SW480 (cell line): ENCODE measurements around the gene NGEF.
A peak's percentile ranks its signal among the peaks of the same experiment; 100 is the strongest.

Source experiments
- DNase-seq: peaks from one replicate; pipeline ENCODE4 v3.0.0-alpha.2; 2016; ENCODE audit warnings: low spot score

NGEF gene

DNA sequence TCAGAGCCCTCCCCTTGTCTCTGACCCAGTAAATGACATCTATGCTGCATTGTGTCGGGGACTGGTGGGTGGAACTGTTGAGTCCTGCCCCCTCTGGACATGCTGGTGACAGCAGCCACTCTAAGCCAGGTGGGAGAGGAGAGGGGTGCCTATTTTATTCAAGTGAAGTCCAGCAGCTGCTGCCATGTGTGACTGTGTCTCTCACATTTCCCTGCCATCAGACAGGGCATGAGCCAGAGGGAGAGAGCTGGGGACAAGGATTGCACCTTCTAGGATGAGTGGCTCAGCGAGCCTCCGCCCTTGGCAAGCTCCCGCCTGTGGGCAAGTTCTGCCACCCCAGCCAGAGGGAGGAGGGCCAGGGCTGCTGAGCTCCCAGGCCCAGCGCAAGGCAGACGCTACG is 13.7 kb downstream of the NGEF start:
- DNase-seq, result no peak

DNA sequence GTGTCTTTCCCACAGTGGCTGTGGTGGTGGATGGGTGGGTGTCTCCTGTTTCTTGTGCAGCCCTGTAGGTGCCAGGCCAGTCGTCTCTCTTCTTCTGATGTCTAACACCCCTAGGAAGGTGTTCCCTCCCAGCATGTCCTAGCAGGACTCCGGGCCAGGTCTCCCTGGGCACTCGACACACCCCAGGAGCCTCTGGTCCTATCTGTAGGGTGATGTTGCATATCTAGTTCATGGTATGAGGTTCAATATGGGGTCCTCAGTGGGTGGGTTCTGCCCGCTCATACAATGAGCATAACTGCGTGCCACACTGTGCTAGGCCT is 14.4 kb downstream of the NGEF start:
- no peak for DNase-seq

DNA sequence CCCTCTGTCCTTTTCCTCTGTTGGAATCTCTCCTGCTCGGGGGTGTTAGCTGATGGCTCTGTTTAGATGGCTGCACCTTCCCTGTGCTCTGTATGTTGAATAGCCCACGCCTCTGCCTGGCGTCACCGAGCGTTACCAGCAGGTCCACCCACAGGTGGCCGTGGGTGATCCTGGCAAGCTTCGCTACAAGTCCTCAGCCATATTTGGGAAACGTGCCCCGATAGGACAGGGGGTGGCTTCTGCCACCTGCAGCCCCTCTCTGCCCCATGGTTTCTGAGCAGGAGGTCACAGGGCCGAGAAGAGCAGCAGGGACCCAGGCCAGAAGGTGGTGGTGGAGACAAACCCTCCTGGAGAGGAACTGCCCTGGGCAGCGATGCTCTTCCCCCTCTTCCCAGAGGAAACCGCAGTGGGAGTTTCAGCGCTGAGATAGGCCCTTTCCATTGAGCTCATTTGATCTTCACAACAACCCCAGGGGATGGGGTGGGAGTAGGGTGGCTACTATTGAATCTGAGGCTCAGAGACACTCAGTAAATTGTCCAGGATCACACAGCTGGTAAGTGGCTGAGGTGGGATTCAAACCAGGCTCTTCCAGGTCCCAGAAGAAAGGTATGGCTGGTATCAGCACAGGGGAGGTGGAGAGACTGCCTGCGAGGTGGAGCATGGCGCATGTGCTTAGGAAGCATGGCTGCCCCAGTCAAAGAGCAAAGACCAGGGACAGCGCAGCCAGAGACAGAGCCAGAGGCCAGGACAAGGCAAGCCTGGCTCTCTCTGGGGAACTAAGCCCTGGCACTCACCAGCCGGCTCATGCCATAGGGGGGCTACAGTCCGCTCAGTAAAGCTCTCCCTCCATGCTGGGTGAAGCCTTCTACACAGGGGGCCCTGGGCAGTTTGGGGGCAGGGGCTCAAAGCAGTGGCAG is 15.0 kb downstream of the NGEF start:
- no peak for DNase-seq

DNA sequence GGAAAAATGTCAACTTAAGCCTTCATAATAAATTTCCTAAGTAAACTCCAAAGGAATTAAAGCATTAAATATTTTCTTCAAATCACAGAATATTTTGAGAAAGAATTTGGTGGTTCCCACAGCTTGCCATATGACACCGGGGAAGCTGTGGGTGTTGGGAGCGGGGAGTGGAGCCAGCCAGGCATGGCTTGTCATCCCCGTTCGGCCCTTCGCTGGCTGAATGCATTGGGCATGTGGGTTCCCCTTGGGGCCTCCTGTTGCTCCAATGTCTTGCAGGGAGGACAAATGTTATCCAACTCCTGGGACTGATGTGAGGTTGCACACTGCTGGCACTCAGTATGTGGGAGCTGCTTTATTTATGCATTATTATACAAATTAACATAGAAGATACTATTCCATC is 18.6 kb downstream of the NGEF start:
- no peak for DNase-seq

DNA sequence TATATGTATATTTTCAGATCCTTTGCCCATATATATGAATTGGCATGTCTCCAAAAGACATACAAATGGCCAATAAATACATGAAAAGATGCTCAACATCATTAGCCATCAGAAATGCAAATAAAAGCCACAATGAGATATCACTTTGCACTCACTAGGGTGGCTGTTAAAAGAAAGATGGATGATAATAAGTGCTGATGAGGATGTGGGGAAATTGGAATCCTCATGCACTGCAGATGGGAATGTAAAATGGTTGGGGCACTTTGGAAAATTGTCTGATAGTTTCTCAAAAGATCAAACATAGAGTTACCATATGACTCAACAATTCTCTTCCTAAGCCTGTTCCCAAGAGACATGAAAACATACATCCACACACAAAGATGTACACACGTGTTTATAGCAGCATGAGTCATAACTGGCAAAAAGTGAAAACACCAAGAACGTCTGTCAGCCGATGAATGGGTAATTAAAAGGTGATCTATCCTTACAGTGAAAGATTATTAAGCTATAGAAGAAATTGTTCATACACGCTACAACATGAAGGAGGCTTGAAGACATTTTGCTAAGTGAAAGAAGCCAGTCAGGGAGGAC is 19.7 kb downstream of the NGEF start:
- no peak for DNase-seq

DNA sequence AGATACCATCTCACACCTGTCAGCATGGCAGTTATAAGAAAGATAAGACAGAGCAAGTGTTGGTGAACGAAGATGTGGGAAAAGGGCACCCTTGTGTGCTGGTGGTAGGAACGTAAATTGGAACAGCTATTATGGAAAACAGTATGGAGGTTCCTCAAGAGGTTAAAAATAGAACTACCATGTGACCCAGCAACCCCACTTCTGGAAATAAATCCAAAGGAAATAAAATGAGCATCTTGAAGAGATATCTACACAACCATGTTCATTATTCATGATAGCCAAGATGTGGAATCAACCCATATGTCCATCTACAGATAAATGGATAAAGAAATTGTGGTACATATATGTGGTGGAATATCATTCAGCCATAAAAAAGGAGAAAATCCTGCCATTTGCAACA is 26.9 kb downstream of the NGEF start:
- DNase-seq, result no peak

DNA sequence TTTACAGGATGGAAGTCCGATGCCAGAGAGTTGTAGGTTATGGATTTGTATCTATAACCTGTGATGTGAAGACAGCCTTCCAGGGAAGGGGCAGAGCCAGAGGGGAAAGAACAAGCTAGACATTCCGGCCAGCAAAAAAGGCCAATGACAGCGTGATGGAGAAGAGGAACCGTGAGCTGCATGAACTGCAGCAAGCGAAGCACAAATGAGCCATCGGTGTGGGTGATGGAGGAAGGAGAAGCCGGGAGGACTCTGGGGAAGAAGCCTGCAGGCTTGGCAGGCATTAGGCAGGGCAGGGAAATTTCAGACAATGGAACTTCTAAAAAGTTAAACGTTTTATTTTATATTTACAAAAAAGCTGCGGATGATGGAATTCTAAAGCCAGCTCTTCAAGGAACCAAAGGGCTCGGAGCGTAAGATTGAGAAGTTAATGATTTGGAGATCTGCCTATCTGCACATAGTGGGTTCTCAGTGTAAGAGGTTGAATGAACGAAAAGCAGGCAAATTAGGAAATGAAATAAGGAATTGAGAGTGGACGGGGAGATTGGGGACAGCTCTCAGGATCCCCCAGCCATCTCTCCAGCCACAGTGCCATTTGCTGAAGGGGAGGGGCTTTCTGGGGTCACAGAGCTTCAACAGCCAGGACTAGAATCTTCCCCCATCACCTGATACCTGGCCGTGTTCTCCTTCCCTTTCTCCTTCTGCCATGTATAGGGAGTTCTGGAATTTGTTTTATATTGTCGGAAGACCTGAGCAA is 28.4 kb downstream of the NGEF start:
- DNase-seq, result no peak

DNA sequence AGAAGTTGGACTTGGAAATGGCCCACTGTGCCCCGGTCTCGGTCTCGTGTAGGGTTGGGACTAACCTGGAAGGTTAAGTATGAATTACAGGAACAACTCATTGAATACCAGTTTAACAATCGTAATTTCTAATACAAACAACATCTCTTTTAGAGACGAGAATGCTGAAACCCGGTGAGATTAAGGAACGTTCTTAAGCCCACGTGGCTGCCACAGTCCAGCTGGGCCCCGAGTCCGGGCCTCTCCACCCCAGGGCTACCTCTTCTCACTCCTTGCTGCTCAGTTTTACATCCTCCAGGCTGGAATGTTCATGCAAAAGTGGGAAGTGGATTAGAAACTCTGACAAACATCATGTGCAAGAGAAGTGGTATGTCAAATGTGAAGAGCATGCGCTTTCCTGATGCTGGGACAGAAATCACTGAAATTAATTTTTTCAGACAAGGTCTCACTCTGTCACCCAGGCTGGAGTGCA is 29.4 kb downstream of the NGEF start:
- no peak for DNase-seq

DNA sequence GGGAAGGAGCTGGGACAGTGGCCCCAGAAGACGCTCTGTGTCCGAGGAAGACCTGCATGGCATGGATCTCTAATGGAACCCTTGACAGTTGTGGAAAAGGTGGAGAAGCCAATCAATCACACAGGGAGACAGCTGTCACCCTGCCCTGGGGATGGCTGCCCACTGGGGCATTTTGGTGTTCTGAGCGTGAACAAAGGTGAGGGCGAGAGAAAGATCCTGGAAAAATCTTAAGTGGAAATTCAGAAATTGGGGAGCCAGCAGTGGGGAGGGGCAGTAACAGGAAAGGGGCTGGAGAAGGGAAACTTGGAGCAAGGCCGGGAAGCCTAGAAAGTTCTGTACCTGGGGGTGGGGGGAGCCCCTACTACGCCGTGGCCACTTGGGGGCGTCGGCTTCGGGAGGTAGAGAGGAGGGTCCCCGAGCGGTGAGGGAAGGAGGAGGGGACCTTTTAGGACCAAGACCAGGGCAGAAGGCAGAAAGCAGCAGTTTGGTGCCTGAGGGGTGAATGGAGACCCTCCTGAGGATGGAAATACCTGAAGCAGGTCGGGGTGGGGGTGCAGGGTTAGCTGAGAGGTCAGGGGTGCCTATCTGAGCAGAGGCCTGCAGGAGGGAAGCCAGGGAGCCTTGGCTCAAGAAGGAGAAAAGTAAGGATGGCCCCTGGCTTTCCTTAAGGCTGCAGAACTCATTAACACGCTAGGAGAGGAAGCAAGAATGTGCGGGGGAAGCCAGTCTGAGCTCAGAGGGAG is 30.0 kb downstream of the NGEF start:
- no peak for DNase-seq

DNA sequence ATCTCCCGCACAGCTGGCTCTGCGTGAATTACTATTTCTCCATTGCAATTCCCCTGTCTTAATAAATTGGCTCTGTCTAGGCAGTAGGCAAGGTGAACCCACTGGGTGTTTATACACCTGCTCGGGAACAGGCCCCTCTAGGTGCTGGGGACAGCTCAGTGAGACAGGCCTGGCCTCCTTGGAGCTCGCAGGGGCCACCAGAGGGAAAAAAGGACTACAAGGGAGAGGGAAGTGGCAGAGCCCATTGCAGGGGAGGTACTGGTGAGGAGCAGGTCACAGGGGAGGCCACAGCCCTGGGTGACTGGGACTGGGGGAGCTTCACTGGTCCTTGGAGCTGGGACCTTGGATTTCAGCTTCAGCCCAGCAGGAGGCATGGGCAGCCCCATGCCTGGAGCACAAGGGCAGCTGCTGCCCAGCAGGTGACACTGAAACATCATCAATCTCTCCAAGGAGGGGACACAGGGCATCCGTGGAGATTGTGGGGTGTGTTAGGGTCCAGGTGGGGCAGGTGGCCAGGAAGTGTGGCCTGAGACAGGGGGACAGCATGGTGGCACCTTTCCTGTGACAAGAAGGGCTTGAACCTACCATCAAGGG is 31.2 kb downstream of the NGEF start:
- no peak for DNase-seq

DNA sequence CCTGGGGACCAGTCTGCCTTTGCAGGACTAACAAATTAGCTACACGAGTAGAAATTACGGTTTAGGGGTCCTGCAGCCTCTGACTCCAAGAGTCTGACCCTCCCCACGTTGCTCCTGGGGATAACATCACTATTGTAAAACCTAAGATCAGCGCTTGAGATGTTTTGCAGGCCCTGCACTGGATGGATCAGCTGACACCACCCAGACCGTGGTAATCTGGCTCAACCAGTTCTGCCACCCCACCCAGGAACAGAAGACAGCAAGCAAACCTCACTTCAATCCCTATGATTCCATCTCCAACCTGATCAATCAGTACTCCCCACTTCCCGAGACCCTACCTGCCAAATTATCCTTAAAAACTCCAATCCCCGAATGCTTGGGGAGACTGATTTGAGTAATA is 31.7 kb downstream of the NGEF start:
- no peak for DNase-seq

DNA sequence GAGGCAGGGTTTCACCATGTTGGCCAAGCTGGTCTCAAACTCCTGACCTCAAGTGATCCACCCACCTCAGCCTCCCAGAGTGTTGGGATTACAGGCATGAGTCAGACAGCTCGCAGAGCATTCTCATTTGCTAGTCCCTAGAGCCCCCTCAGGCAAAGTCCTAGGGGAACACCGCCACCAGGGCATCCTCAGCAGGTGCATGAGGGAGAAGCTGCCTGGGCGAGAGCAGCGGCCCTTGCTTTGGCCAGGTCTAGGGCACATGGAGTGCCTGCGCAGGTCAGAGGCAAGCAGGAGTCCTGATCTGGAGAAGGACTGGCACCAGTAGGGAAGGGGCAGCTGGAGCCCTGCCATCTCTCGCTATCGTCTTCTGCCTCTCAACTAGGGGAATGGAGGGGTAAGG is 32.4 kb downstream of the NGEF start:
- DNase-seq, result no peak

DNA sequence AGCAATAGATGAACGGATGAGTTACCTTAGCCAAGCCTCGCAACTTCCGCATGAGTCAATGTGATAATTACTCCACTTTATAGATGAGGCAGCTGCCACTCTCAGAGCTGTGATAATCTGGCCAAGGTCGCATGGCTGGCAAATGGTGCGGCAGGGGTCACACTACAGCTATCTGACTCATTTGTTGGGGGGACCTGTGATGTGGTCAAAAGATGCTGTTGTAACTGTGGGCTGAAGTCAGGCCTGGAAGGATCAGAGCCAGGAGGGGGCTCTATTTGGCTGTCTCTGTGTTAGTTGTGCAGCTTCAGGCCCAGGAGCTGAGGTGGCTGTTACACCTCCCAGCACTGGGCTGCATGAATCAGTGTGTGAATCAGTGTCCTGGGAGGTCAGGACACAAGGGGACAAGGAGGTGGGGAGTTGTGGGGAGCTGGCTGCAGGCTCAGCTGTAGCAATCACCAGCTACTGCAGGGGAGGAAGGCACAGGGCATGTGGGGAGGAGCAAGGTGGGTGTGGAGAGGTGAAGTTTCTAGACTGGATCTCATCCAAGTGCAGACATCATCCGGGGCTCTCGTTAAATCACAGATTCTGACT is 33.1 kb downstream of the NGEF start:
- DNase-seq, result peak; percentile 92

DNA sequence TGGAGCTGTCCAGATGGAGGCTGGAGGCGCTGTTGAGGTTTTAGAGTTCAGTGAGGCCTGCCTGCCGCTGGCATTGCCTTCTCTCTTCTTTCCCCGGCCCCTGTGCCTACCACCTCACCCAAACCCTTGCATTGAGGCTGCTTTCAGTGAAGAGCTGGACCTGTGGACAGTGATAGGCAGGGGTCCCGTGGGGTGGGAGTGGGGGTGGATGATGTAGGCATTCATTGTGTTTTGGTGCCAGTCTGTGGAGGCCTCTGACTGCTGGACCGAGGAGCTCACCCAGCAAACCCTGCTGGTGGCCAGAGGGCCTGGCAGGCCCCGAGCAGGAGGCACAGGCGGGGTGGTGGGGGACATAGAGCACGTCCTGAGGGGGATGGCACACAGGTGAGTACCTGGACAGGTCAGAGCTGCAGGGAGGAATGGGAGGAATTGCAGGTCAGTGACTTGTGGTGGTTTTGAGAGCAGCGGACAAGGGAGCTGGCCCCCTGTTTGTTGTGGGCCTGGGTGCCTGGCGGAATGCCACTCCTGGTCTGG is 35.6 kb downstream of the NGEF start:
- no peak for DNase-seq

DNA sequence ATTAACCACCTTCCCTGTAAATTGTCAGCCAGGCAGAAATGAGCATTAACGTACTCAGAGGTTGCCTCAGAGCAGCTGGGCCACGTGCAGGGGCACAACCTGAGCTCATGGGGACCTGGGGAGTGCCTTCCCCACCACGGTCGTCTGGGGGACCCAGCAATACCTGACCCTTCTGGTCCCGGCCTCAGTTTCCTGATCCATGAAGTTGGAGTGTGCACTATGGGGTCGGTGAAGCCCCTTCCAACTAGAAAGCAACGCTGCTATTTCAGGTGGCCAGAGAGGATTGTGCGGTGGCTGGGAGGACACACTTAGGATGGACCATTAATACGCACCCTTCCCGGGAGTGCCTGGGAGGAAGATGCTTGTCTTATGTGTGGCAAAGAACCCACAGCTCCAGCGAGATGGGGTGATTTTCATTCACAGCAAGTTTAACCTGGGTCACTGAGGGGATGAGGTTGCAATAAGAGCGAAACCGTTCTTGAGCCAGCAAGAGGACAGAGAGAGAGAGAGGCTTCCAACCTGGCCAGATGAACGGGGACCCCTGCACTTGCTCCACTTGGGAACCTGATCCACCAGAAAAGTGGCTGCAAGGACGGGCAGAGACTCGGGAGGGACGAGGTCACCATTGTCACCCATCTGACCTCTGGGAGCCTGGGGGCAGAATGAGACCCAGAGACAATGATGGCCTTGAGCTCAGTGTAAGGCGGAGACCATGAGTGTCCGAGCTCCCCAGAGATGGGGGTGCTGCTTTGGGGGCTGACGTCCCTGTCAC is 36.2 kb downstream of the NGEF start:
- DNase-seq, result no peak

DNA sequence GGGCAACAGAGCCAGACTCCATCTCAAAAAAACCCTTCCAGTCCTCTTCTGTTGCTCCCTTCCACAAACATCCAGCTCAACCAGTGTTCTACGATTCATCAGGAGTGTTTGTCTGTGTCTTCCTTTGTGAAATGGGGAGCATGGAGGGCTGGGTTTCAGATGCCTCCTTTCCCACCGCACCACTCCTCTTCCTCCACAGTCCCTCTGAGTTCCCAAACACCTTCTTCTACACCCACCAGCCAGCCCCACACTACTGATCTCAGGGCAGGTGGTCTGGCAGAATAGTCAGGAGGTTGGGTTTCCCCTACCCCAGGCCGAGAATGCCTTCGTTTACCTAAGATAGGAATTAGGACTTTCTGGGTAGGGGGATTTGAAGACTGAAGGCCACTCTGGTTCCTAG is 36.9 kb downstream of the NGEF start:
- DNase-seq, result no peak

DNA sequence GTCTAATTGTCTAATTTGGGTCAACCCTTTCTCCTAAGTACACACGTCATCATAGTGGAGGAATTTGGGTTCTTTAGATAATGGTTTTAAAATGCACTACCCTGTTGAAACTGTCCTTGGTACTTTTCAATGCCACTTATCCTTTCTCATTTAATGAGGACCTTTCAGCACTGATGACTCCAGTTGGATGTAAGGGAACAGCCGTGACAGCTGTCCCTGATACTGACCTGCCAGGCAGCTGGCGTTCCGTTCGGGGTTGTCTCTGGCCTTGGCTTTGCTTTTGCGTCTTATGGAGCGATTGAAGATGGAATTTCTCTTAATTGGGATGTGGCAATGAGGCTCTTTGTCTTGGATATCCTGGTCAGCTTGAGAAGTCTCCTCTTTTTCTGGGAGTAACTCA is 38.7 kb downstream of the NGEF start:
- DNase-seq, result no peak

DNA sequence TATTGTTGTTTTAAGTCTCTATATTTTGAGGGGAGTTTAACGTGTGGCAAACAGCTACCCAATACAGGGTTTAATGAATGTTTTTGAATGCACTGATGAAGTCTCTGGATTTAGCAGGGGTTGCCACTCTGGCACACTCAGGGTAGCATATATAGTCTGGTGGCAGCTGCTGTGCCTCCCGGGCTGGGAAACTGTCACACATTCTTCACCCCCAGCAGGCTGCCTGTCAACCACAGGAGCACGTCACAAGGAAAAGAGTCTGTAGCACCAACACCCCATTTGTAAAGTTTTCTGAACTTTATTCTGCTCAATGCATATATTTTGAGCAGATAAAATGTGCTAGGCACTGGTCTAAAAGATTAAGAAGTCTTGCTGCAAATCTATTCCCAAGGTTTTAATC is 39.3 kb downstream of the NGEF start:
- DNase-seq, result no peak

DNA sequence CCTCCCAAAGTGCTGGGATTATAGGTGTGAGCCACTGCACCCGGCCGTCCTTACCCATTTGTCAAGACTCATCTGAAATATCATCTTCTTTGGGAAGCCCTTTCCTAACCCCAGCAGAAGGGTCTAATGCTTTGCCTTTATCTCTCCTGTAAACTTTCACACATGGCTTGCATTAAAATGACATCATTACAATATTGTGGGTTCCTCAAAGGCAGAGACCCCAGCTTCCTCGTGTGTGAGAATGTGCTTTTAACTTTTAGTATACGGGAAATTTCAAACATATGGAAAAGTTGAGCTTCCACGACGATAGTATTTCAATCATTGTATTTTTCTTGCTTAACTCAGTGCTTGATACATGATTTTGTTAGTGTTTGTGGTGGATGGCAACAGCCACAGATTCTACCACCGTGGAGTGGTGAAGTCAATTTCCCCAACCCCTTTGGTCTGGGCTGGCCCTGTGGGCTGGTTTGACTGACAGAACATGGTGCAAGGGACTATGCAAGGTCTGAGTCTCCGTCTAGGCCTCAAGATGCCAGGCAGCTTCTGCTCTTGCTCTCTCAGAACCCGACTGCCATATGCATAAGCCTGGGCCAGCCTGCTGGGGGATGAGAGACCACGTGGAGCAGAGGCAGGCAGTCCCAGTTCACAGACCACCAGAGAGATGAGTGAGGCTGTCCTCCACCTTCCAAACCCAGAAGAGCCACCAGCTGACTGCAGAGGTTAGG is 39.9 kb downstream of the NGEF start:
- no peak for DNase-seq

DNA sequence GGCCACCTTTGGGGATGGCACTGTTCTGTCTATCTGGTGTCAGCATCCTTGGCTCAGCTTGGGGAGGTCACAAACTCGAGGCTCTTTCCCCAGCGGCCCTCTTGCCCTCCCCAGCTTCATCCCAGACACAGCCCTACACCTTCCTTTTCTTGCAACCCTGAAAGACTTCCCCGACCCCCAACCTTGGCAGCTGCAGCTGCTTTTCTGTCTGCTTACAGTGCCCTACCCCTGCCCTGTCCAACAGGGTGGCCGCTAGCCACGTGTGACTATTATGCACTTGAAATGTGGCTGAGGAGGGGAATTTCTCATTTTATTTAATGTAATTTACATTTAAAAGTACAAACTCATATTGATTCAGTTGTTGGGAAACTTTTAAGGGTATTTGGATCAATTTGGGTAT is 41.3 kb downstream of the NGEF start:
- no peak for DNase-seq
